Endothelial cell of umbilical vein (primary cell): ENCODE data around the gene RNF32. TPM values are rescaled to one million over a fixed set of nuclear protein-coding genes. Genes with fewer than 3 reads are reported as not detected.

ENCODE experiments used
- BruUV-seq: library from RNA; stranded (reverse); fragments of 400-500 nt; replicated peaks from 2 replicates; lab custom pipeline; 2021; lab: Mats Ljungman, UMichigan
- CTCF ChIA-PET: fragments of 300-600, 350-600 bp; sonication (Branson Sonifier 250); formaldehyde crosslinking; loops from one replicate; lab custom pipeline; 2021; ENCODE audit warnings: antibody characterized with exemption, inconsistent platforms; lab: Charles Lee
- POLR2A ChIA-PET: fragments of 300-600, 350-600 bp; sonication (Branson Sonifier 250); formaldehyde crosslinking; loops from one replicate; lab custom pipeline; 2021; ENCODE audit warnings: antibody characterized with exemption, inconsistent platforms; lab: Charles Lee
- DNase-seq: peaks from one replicate; pipeline ENCODE4 v3.0.0-alpha.2; 2011; ENCODE audit warnings: low read depth, low spot score
- FAIRE-seq: peaks from 2 replicates; lab custom pipeline; 2011; peaks lifted over from hg19 to GRCh38; lab: Jason Lieb, UNC
- H2AFZ ChIP-seq: 2 replicates; pipeline ENCODE4 v1.6.0; 2012; ENCODE audit warnings: low read depth, low read length, control low read depth, inconsistent platforms
- H3K27ac ChIP-seq: 2 replicates; pipeline ENCODE4 v1.5.1; 2011; ENCODE audit warnings: low read depth, mild to moderate bottlenecking, control low read depth, low read length, moderate library complexity; ENCODE audit not compliant: insufficient read depth
- H3K27me3 ChIP-seq, 2 experiments: 2 replicates each; pipeline versions ENCODE4 v1.6.0 to v1.6.1; 2011; ENCODE audit warnings: low read length in 2 of 2, mixed read lengths in 1 of 2; ENCODE audit not compliant: control insufficient read depth in 2 of 2, insufficient read depth in 2 of 2
- H3K36me3 ChIP-seq, 2 experiments: 2 replicates in 1 of 2; 3 replicates in 1 of 2; pipeline ENCODE4 v1.5.1; 2011; ENCODE audit warnings: low read length in 2 of 2, mild to moderate bottlenecking in 1 of 2, moderate library complexity in 1 of 2; ENCODE audit not compliant: control insufficient read depth in 2 of 2, insufficient read depth in 2 of 2; ENCODE audit errors: extremely low read depth in 1 of 2
- H3K4me1 ChIP-seq: 3 replicates; pipeline ENCODE4 v1.5.1; 2011; ENCODE audit warnings: mild to moderate bottlenecking, low read length; ENCODE audit not compliant: control insufficient read depth, insufficient read depth; ENCODE audit errors: extremely low read depth
- H3K4me2 ChIP-seq: 2 replicates; pipeline ENCODE4 v1.6.1; 2011; ENCODE audit warnings: low read length, control low read depth, mixed read lengths; ENCODE audit not compliant: insufficient read depth
- H3K4me3 ChIP-seq, 3 experiments: fragments of 200-600 bp in 1 of 3; sonication (generic), shearing (Covaris generic) in 1 of 3; replicated peaks in 1 of 3; 2 replicates each; pipeline ENCODE4 v1.5.1; 2011 to 2016; ENCODE audit warnings: control low read depth in 3 of 3, low read length in 3 of 3, mild to moderate bottlenecking in 2 of 3, inconsistent platforms in 1 of 3, low read depth in 1 of 3, moderate library complexity in 1 of 3; ENCODE audit not compliant: insufficient read depth in 1 of 3
- H3K79me2 ChIP-seq: 2 replicates; pipeline ENCODE4 v1.6.0; 2012; ENCODE audit warnings: low read length, inconsistent platforms; ENCODE audit not compliant: control insufficient read depth, insufficient read depth
- H3K9ac ChIP-seq: replicated peaks from 2 replicates; pipeline ENCODE3; 2011; ENCODE audit warnings: low read length, control low read depth; ENCODE audit not compliant: insufficient read depth; ENCODE audit errors: extremely low read depth
- H3K9me1 ChIP-seq: replicated peaks from 3 replicates; pipeline ENCODE4 v1.6.0; 2011; ENCODE audit warnings: mild to moderate bottlenecking, low read length; ENCODE audit not compliant: control insufficient read depth, insufficient read depth; ENCODE audit errors: extremely low read depth
- H3K9me3 ChIP-seq: replicated peaks from 2 replicates; pipeline ENCODE4 v1.5.1; 2012; ENCODE audit warnings: low read length, inconsistent platforms; ENCODE audit not compliant: control insufficient read depth, insufficient read depth
- H4K20me1 ChIP-seq: replicated peaks from 2 replicates; pipeline ENCODE3; 2011; ENCODE audit warnings: mild to moderate bottlenecking, low read length; ENCODE audit not compliant: control insufficient read depth, insufficient read depth; ENCODE audit errors: extremely low read depth
- EZH2 ChIP-seq: IDR thresholded peaks from 2 replicates; pipeline ENCODE4 v1.6.1; 2012; ENCODE audit warnings: borderline replicate concordance, low read depth, mild to moderate bottlenecking, moderate library complexity, low read length, inconsistent platforms; ENCODE audit not compliant: severe bottlenecking
- FOS ChIP-seq: IDR thresholded peaks from 2 replicates; pipeline ENCODE4 v1.6.1; 2011; ENCODE audit warnings: mild to moderate bottlenecking, low read length, moderate library complexity, borderline replicate concordance; ENCODE audit not compliant: insufficient read depth
- GATA2 ChIP-seq: IDR thresholded peaks from 2 replicates; pipeline ENCODE4 v1.7.0; 2011; ENCODE audit warnings: low read depth, mild to moderate bottlenecking, moderate library complexity, mixed read lengths, low read length; ENCODE audit not compliant: insufficient read length, insufficient read depth
- JUN ChIP-seq: IDR thresholded peaks from 2 replicates; pipeline ENCODE4 v1.6.1; 2011; ENCODE audit warnings: borderline replicate concordance, low read depth; ENCODE audit not compliant: insufficient read length, insufficient read depth
- MAX ChIP-seq: IDR thresholded peaks from 2 replicates; pipeline ENCODE4 v1.6.1; 2011; ENCODE audit not compliant: insufficient read depth, insufficient read length
- MYC ChIP-seq: IDR thresholded peaks from one replicate; pipeline ENCODE4 v1.6.1; 2011; ENCODE audit warnings: mild to moderate bottlenecking, low read depth, low read length
- POLR2A ChIP-seq: IDR thresholded peaks from 2 replicates; pipeline ENCODE4 v1.6.1; 2012; ENCODE audit warnings: low read depth, mild to moderate bottlenecking, control low read depth, low read length
- POLR2AphosphoS5 ChIP-seq: IDR thresholded peaks from 2 replicates; pipeline ENCODE4 v1.6.1; 2012; ENCODE audit warnings: low read depth, mild to moderate bottlenecking, control low read depth, low read length, moderate library complexity; ENCODE audit not compliant: insufficient read depth
- dilution Hi-C: fragments of 300-500 bp; cut with MboI; formaldehyde crosslinking; loops from one replicate; pipeline ENCODE4 v1.15.0; 2019; ENCODE audit warnings: low sequenced_read_pairs; ENCODE audit not compliant: extremely low pct_ligation_motif_present
- intact Hi-C: fragments of 100-400 bp; cut with micrococcal nuclease; formaldehyde crosslinking; loops from one replicate; pipeline ENCODE4 v1.10.0; 2022
- polyA plus RNA-seq, 4 experiments: library from polyadenylated mRNA; depleted of rRNA in 3 of 4; stranded (reverse) in 3 of 4; unstranded in 1 of 4; fragments of >200 nt; gene quantifications; 2 replicates each; pipeline versions ENCODE4 v1.2.1 to v1.2.3, GENCODE V29; 2011 to 2012; ENCODE audit warnings: missing spikeins in 1 of 4
- total RNA-seq: library from RNA; stranded (reverse); gene quantifications from 2 replicates; pipeline ENCODE4 v1.2.3, GENCODE V29; 2021
- TF ChIP-seq, protein P1 (sequence below), 2 donors: IDR thresholded peaks; 1 replicate in 1 of 2; 2 replicates in 1 of 2; pipeline ENCODE4 v1.5.1; 2011; ENCODE audit warnings: low read length in 2 of 2, mild to moderate bottlenecking in 2 of 2, moderate library complexity in 2 of 2, control low read depth in 1 of 2, inconsistent platforms in 1 of 2, low read depth in 1 of 2; ENCODE audit not compliant: insufficient read depth in 1 of 2; ENCODE audit errors: extremely low read depth in 1 of 2

Gene RNF32
- total and polyA plus RNA-seq, 2 donors (not counting 3 experiments of a cell fraction or from before 2014, with no cell fraction given), result 0.14 TPM; not detected in 1

- intact Hi-C loops, result no loop called here
- no peaks in the 10 kb centered on the region for H3K79me2 ChIP-seq
- H4K20me1 ChIP-seq, result no peaks in the 10 kb centered on the region
- H3K4me2 ChIP-seq, result no peak overlapping the region
- no peaks in the 10 kb centered on the region for H3K9me3 ChIP-seq
- H3K4me3 ChIP-seq, result no peak overlapping the region
- dilution Hi-C loops, result no loop called here
- no peaks in the 10 kb centered on the region for H3K36me3 ChIP-seq
- ChIA-PET CTCF (interaction anchor here (0.7 to 1.0 kb wide), 2 partner anchors 42 to 109 kb away, joined by 3 read pairs; no protein-coding TSS in a partner anchor), POLR2A (no interaction called here)
- no peak for DNase-seq
- no peaks in the 10 kb centered on the region for H3K27me3 ChIP-seq
- TF ChIP-seq POLR2AphosphoS5, result no peak
- no peak for TF ChIP-seq JUN
- TF ChIP-seq, protein P1, sequence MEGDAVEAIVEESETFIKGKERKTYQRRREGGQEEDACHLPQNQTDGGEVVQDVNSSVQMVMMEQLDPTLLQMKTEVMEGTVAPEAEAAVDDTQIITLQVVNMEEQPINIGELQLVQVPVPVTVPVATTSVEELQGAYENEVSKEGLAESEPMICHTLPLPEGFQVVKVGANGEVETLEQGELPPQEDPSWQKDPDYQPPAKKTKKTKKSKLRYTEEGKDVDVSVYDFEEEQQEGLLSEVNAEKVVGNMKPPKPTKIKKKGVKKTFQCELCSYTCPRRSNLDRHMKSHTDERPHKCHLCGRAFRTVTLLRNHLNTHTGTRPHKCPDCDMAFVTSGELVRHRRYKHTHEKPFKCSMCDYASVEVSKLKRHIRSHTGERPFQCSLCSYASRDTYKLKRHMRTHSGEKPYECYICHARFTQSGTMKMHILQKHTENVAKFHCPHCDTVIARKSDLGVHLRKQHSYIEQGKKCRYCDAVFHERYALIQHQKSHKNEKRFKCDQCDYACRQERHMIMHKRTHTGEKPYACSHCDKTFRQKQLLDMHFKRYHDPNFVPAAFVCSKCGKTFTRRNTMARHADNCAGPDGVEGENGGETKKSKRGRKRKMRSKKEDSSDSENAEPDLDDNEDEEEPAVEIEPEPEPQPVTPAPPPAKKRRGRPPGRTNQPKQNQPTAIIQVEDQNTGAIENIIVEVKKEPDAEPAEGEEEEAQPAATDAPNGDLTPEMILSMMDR (IDR thresholded peaks at IDR 0.05; ENCODE audit: extremely low read depth in 1 of 2, insufficient read depth in 1 of 2, low read depth in 1 of 2, low read length in 2 of 2), result no peak
- no peak for TF ChIP-seq MYC
- no peak for TF ChIP-seq GATA2
- no peak for TF ChIP-seq MAX
- TF ChIP-seq POLR2A, result no peak
- TF ChIP-seq FOS, result no peak
- TF ChIP-seq EZH2, result no peak
- no peak overlapping the region for H3K27ac ChIP-seq
- no peaks in the 10 kb centered on the region for H3K4me1 ChIP-seq
- no peak overlapping the region for H2AFZ ChIP-seq
- H3K9me1 ChIP-seq, result no peaks in the 10 kb centered on the region
- no TSS peak for BruUV-seq
- FAIRE-seq, result no peak
- H3K9ac ChIP-seq, result no peak overlapping the region
Measured at GRCh38 chr7:156654511-156655234, 14.1 kb downstream of the RNF32 start.
